ENCODE measurements around the gene RHEB.
A peak's percentile ranks its signal among the peaks of the same experiment; 100 is the strongest.

Gene RHEB

DNA sequence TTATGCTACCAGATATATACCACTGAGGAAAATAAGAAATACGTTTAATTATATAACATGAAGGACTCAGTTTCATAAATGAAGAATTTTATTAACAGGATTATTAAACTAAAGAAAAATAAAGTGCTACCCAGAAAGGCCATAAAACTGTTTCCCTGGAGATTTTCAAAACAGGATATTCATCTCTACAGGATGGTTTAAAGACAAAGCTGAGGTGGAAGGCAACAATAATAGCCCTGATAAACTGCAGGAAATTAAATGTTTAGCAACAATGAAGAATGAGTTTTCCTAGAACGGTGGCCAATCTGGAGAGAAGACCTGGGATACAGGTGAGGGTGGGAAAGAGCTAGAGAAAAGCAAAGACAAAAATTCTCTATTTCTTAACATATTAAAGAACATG is 11.9 kb downstream of the RHEB start:
- no peak for DNase-seq

DNA sequence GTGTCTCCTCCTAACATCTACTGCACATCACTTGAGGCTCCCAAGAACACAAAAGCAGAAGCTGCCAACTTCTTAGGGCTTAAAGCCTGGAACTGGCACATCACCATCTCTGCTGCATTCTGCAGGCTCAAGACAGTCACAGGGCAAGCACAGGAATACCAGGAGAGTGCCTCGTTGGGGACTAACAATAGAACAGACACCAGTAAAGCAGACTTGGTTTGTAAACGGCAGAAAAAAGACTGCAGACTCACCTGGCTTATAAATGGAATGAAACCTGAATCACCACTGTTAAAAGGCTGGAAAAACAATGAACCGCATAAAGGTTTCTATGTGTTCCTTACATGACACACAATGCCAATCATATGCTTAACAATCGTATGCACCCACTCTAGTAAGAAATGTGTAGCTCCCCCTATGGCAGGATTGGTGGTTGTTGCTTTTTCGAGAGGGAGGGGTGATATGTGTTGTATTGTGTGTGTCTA is 12.8 kb downstream of the RHEB start:
- in situ Hi-C loops (cut with HindIII; ENCODE audit: low pct_ligation_motif_present, low pct_unique_long_range_greater_than_20kb, low sequenced_read_pairs), result no loop called here
- DNase-seq, result peak; percentile 27

More for the DNA sequence above, 11.9 kb downstream of the RHEB start:
- in situ Hi-C loops (cut with HindIII; ENCODE audit: low pct_ligation_motif_present, low pct_unique_long_range_greater_than_20kb, low sequenced_read_pairs), result no loop called here

DNA sequence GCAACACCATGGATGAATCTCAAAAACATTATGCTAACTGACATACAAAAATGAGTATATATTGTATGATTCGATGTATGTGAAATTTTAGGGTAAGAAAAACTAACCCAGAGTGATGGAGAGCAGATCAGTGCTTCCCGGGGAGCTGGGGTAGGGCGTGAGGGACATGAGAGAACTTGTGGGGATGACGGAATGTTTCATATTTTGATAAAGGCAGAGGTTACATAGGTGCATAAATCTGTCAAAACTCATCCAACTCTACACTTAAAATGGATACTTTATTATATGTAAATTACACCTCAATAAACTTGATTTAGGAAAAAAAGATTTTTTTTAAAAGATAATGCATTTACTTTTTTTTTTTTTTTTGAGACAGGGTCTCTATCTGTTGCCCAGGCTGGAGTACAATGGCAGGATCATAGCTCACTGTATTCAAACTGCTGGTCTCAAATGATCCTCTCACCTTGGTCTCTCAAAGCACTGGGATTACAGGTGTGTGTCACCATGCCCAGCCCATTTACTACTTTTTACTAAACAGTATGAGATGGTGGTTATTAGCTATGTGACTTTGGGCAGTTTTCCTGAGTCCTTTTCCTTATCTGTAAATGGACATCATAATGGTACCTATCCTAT is 13.7 kb downstream of the RHEB start:
- DNase-seq, result no peak

DNA sequence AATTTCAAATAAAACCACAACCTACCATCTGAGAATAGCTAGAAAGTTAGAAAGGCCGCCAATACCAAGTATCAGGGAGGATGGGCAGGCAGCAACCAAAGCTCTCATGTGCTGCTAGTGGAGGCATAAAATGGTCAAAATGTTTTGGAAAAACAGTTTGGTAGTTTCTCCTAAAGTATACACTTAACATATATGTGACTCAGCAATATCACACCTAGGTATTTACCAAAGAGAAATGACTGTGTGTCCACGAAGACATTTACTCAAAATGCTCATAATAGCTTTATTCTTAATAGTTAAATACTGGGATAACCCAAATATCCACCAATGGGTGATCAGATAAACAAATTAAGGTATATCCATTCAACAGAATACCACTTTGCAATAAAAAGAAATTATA is 14.3 kb downstream of the RHEB start:
- in situ Hi-C loops (cut with HindIII; ENCODE audit: low pct_ligation_motif_present, low pct_unique_long_range_greater_than_20kb, low sequenced_read_pairs), result no loop called here
- DNase-seq, result no peak

More for the DNA sequence above, 13.7 kb downstream of the RHEB start:
- in situ Hi-C loops (cut with HindIII; ENCODE audit: low pct_ligation_motif_present, low pct_unique_long_range_greater_than_20kb, low sequenced_read_pairs), result no loop called here

DNA sequence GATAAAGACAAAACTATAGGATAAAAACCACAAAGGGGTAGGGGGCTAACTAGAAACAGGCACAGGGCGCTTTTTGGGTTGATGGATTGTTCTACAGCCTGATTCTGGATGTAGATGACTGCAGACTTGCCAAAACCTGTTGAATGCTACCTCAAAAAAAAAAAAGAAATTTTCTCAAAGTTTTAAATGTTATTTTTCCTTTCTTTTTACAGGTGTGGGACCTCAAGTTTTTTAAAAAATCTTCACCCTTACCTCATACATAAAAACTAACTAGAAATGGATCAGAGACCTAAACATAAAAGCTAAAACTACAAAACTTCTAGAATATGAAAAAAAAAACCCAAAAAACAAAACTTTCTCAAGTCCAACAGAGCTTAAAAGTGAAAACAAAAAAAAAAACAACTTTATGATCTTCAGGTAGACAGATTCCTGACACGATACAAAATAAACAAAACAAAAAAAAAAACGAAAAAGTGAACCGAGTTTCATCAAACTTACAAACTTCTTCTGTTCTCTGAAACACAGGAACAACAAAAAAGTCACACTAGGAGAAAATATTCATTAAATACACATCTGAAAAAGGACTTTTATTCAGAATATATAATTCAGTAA is 14.9 kb downstream of the RHEB start:
- no peak for DNase-seq
- in situ Hi-C loops (cut with HindIII; ENCODE audit: low pct_ligation_motif_present, low pct_unique_long_range_greater_than_20kb, low sequenced_read_pairs), result no loop called here

DNA sequence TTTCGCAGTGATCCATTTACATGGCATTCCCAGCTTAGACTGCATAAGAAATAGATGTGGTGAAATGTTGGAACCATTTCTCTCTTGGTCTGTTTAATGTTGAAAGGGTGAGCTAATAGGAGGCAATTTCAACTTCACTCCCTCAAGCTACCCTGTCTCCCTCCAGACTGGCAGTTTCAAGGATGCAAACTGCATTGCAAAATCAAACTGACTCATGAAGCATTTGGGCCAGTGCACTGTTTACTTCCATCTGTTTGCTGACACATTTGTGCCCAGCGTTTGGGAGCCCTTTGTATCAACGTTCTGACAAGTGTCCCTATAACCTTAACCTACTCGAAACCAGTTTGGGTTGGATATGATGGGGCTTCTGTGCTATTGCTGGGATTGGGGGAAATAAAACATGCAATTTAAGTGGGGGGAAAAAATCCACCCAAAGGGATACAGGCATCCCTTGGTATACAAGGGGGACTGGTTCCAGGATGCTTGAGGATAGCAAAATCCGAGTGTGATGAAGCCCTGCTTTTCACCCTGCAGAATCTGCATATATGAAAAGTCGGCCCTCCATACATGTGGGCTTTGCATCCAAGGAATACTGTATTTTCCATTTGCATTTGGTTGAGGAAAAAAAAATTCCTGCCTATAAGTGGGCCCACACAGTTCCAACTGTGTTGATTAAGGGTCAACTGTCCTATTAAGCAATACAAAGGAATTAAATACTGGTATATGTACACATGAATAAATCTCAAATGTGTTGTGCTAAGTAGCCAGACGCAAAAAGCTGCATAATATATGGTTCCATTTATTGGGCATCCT is 15.6 kb downstream of the RHEB start:
- in situ Hi-C loops (cut with HindIII; ENCODE audit: low pct_ligation_motif_present, low pct_unique_long_range_greater_than_20kb, low sequenced_read_pairs), result no loop called here
- peak; percentile 37 for DNase-seq

DNA sequence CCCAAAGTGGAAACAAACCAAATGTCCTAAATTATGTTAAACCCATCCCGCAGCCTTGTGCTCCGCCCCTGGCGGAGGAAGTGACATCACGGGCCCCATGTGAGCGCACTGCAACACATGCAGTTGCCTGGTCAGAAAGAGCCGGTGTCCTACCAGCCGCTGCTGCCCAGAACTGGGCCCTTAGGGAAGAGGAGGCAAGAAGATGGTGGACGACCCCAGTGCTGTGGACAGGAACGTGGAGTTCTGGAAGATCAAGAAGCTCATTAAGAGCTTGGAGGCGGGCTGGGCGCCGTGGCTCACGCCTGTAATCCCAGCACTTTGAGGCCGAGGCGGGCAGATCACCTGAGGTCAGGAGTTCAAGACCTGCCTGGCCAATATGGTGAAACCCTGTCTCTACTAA is 18.0 kb downstream of the RHEB start:
- in situ Hi-C loops (cut with HindIII; ENCODE audit: low pct_ligation_motif_present, low pct_unique_long_range_greater_than_20kb, low sequenced_read_pairs), result no loop called here
- no peak for DNase-seq

DNA sequence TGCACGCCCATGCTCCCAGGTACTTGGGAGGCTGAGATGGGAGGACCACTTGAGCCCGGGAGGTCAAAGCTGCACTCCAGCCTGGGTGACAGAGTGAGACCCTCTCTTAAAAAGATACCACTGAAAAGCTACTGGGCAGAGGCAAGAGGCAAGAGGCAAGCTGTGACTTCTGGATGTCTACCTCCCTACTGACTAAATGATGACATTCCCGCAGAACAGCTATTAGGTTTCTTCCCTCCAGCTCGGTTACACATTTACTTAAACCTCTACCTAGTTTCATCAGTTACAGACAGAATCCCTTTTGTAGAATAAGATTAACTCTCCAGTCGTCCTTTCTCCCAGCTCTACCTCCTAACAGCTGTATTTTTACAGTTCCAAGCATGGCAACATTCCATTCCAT is 21.2 kb downstream of the RHEB start:
- DNase-seq, result peak; percentile 62
- in situ Hi-C loops (cut with HindIII; ENCODE audit: low pct_ligation_motif_present, low pct_unique_long_range_greater_than_20kb, low sequenced_read_pairs), result no loop called here

DNA sequence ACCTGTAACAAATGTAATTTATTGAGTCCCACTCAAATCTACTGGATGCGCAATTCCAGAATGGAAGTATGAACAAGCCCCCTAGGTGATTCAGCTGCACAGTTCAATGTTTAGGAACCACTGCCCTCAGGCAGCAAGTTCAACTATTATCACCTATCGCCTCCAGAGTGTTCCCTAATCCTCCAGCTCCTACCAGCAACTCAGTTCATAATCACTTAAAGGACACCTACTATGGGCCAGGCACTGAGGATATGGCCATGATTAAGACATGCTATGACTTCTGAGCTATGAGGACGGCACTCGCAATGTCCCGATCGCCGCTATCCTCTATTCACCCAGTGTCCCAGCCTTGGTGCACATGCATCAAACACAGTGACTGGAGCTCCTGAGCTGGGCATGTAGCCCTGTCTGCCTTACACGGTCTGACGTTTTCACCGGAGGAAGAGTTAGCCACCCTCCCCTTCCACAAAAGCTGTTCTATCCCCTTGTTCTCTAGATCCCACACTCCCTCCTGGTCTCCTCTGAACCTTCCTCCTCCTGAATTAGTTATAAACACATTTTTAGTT is 22.3 kb downstream of the RHEB start:
- DNase-seq, result no peak
- in situ Hi-C loops (cut with HindIII; ENCODE audit: low pct_ligation_motif_present, low pct_unique_long_range_greater_than_20kb, low sequenced_read_pairs), result no loop called here

DNA sequence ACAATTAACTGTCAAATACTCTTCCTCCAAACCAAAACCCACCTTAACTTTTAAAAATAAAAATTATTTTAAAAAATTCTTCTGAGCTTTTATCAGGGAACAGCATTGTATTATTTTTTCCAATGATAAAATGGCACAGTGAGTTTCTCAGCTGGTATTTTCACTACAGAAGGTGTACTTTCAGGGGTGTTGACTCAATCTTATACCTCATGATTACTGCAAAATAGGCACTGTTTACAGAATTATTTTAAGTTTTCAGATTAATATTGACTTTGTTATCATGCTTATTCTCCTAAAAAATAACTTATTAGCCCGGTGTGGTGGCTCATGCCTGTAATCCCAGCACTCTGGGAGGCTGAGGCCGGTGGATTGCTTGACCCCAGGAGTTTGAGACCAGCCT is 24.3 kb downstream of the RHEB start:
- no peak for DNase-seq
- in situ Hi-C loops (cut with HindIII; ENCODE audit: low pct_ligation_motif_present, low pct_unique_long_range_greater_than_20kb, low sequenced_read_pairs), result no loop called here

DNA sequence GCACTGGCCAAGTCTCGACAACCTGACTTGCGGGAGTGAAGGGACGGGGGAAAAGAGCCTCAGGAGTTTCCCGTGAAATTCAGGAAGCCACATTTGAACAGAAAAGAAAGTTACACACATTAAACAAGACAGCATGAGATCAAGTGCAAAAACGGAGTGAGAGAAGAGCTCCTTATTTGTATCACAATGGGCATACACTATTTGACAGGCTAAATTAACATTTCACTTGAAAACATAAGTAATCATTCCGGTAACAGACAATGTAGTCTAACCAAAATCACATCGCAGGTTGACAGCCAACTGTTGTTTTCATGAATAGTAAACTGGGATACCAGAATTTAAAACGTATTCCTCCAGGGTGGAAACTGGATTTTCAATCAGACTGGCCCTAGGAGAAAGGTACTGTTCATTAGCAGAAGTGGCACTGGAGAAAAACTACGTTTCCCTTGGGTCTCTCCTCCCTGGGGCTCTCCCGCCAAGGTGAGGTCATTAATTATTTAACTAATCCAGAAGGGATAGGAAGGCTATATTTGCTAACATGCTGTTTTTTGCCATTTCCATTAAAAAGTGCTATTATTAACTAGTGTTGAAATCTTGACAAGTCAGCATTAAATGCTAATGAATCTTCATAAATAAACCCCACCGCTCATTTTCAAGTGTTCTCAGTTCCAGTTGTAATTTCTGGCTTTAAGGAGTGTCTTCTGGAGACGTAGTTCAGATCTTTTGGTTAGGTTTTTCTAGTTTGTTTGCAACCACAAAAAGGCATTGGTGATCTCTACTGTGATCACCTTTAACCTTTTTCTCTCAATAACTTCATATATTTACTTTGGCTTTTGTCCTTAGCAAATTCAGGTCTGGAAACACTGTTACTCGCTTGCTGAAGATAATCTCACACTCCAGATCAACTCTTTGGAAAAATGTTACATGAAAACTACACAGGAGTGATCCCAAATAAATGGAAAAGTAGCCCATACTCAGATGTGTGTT is 25.1 kb downstream of the RHEB start:
- in situ Hi-C loops (cut with HindIII; ENCODE audit: low pct_ligation_motif_present, low pct_unique_long_range_greater_than_20kb, low sequenced_read_pairs), result no loop called here
- DNase-seq, result no peak

DNA sequence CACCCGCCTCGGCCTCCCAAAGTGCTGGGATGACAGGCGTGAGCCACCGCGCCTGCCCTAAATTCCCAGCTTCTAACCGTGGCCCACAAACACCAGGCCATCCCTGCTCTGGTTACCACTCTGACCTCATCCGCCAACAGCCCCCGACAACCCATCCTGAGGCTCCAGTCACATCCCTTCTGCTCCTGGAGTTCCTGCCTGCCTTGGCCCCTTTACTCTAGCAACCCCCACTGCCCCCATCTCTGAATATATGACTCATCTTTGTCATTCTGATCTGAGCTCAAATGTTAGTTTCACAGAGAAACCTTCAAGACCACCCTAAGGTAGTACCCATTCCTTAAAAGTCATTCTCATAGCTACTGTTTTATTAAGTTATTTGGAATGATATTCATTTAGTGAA is 26.6 kb downstream of the RHEB start:
- DNase-seq, result no peak
- in situ Hi-C loops (cut with HindIII; ENCODE audit: low pct_ligation_motif_present, low pct_unique_long_range_greater_than_20kb, low sequenced_read_pairs), result no loop called here

DNA sequence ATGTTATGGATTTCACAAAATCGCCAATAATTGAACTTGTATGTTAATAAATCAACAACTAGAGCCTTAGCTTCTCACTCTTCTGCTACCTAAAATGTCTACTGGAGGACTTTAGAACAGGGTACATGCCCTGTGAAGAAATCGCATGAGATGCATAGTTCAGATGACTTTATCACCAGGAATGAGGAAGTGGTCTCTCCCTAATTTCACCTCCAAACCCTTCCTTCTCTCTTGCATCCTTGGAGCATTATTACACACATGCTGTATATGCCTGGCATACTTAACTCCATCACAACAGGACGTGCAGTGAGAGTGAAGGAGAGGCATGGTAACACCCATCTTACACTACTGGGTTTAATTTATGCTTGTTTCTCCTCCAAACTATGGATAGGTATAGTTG is 27.8 kb downstream of the RHEB start:
- DNase-seq, result peak; percentile 95

DNA sequence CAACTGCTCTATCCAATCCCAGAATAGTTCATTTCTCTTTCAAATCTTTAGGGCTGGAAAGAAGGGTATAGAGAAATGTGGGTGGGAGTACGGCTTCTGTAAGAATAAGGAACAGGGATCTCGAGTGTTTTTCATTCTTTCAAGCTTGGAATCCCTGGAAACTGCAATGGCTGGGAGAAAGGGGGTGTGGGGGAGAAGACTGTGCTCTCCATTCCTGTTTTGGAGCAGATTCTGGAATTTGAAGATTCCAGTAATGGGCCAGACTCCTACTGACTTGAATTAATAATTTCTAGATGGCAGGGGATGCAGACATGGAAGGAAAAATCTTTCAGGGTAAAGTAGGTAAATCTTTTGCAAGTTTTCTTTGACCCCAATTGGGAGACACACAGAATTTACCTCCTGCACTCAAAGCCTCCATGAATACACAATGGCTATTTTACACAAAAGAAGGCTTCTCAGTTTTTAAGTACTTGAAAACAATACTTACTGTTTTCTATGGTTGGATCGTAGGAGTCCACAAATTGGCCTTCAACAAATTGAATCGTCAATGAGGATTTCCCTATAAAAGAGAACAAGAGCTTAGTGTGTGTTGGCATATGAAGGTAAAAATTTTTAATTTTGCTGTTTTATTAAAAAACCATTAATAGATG is 29.1 kb downstream of the RHEB start:
- DNase-seq, result peak; percentile 20
- in situ Hi-C loops (cut with HindIII; ENCODE audit: low pct_ligation_motif_present, low pct_unique_long_range_greater_than_20kb, low sequenced_read_pairs), result no loop called here

More for the DNA sequence above, 27.8 kb downstream of the RHEB start:
- in situ Hi-C loops (cut with HindIII; ENCODE audit: low pct_ligation_motif_present, low pct_unique_long_range_greater_than_20kb, low sequenced_read_pairs), result no loop called here

DNA sequence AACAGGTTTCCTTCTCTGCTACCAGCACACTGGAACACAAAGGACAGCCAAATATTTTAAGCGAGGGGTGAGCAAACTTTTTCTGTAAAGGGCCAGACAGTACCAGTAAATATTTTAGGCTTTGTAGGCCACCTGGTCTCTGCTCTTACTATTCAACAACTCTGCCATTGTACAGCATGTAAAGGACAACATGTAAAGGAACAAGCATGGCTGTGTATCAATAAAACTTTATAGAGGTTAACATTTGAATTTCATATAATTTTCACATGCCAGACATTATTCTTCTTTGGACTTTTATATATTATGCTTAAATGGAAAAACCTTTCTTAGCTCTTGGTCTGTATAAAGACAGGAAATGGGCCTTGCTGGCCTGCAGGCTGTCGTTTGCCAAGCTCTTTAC is 30.2 kb downstream of the RHEB start:
- in situ Hi-C loops (cut with HindIII; ENCODE audit: low pct_ligation_motif_present, low pct_unique_long_range_greater_than_20kb, low sequenced_read_pairs), result no loop called here
- DNase-seq, result no peak

DNA sequence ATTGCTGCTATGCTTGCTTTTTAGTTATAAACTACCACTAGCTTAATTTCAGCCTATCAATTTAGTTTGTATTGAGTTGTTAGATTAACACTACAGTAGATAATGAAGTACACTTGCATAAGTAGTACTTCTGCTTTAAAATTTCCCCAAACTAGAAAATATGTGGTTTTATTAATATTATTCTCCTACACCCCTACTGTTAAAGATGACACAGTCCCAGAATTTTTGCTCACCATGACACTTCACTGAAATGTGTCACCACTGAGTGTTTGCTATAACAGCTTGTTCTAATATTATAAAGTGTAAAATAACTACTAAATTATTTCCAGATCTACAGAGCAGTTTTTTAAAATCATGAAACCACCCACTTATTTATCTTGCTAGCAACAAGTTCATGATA is 31.6 kb downstream of the RHEB start:
- DNase-seq, result no peak
- in situ Hi-C loops (cut with HindIII; ENCODE audit: low pct_ligation_motif_present, low pct_unique_long_range_greater_than_20kb, low sequenced_read_pairs), result no loop called here

DNA sequence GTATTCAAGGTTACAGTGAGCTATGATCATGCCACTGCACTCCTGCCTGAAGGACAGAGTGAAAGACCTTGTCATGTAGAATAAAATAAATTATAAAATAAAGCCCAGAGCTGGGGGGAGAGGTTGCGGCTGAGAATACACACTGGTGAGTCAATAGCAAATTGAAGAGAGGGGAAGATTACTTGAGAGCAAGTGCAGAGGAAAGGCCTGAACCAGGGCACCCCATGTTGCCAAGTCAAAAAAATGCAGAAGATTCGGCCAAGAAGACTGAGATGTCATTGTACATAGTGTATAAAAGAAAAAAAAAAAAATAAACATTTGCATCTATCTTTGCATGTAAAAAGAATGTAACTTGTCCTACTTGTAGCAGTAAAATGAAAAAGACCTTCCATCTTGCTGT is 32.5 kb downstream of the RHEB start:
- DNase-seq, result no peak
- in situ Hi-C loops (cut with HindIII; ENCODE audit: low pct_ligation_motif_present, low pct_unique_long_range_greater_than_20kb, low sequenced_read_pairs), result no loop called here

DNA sequence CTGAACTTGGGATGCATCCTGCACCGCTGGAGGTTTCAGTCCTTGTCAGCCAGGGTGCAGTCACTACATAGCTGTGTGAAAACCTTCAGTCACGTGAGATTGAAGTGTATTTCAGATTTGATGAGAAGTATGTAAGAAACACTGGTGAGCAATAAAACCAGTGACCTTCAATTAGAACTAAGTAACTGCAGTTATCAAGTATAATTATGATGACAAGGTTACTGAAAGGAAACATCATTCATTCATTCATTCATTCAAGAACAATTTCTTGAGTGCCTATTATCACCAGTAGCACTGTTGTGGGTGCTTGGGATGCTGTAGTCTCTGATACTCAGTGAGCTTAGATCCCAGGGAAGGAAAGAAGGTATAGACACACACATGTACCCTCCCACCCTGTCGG is 33.6 kb downstream of the RHEB start:
- DNase-seq, result no peak
- in situ Hi-C loops (cut with HindIII; ENCODE audit: low pct_ligation_motif_present, low pct_unique_long_range_greater_than_20kb, low sequenced_read_pairs), result no loop called here
